ENCODE measurements around the gene RPL27.
"Not testable (repeated sequence)": the region's sequence is repeated elsewhere in the genome, so short reads cannot be mapped to it uniquely, and the experiment has no call there.

Gene RPL27

DNA sequence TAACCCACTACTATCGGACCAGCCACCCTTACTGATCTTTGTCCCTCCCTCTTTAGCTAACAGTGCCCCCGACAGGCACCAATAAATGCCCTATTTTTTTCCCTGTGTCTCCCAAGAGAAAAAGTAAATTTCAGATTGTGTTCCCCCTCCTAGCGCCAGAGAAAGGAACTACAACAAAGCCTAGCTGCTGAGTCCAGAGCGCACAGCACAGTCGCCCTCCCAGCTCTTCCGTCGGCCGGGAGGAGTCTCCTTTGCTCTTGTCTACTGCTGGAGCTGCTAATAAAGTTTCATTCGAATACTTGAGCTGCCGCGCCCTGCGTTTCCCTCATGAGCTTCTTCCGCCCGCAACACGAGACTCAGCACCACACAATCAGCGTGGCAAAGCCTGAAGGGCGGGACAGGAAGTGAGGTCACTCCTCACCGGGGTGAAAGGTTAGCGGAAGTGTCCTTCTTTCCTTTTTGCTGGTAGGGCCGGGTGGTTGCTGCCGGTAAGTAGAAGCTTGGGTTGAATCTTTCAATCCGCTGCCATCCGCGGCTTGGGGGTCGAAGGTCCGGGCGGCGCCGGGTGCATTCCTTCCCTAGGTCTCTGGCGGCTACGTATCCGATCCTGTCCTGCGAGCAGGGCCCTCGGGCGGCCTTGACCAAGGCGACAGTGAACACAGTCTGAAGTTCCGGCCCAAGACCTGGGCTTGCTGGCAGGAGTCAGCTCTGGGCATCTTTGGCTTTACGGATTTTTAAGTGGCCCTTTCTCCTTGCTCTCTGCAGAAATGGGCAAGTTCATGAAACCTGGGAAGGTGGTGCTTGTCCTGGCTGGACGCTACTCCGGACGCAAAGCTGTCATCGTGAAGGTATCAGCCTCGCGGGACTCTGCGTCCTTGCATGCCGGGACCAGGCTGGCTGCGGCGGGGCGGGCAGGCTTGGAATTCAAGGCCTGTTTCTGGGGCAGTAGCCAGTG, at the start of gene RPL27:
TSS of gene RPL27 (plus strand) at position 436 of the 955 bp plus-strand sequence. CDS start at position 768, 332 bp downstream.
- DNase-seq, result peak; percentile 80 to 100 (median 97)

DNA sequence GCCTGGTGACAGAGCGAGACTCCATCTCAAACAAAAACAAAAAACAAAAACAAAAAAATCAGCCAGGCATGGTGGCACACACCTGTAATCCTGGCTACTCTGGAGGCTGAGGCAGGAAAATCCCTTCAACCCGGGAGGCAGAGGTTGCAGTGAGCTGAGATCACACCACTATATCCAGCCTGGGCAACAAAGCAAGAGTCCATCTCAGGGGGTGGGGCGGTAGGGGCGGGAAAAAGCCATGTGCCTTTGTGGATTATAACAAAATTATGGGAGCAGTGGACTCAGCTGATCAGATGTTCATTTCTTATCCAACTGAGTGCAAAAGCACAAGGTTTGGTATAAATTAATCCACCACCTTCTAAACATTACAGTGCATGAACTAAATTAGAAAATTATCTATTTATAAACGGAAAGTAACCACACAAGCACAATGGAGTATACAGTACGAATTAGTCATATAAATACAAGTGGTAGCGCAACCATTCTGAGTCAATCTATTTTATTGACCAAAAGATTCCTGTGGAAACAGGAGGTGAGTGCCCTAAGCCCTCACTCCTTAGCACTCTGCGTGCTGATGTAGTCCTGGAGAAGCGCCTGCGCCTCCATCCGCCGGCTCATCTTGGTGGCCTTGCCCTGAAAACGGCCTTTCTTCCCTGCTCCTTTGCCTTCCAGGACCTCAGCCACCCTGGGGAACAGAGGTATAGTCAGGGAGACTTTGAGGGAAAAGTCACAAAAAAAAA, 48.0 kb upstream of the RPL27 start:
- no peak for DNase-seq

DNA sequence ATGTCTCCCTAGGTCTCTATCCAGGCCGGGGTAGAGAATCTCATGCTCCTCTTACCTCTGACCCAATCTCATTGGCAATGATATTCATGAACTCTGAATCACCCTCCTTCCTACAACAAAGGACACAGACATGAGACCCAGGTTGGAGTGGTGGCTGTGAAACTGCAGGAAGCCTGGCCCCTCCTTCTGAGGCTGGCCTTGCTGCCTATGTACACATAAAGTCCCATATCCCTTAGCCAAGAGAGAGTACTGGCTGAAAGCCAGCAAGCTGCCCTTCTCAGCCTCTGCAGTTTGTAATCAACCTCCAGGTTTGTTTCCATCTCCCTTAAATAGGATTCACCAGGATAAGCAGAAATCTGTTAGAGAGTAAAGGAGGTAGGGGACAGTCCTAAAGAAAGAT, 44.5 kb upstream of the RPL27 start:
- DNase-seq, result no peak

DNA sequence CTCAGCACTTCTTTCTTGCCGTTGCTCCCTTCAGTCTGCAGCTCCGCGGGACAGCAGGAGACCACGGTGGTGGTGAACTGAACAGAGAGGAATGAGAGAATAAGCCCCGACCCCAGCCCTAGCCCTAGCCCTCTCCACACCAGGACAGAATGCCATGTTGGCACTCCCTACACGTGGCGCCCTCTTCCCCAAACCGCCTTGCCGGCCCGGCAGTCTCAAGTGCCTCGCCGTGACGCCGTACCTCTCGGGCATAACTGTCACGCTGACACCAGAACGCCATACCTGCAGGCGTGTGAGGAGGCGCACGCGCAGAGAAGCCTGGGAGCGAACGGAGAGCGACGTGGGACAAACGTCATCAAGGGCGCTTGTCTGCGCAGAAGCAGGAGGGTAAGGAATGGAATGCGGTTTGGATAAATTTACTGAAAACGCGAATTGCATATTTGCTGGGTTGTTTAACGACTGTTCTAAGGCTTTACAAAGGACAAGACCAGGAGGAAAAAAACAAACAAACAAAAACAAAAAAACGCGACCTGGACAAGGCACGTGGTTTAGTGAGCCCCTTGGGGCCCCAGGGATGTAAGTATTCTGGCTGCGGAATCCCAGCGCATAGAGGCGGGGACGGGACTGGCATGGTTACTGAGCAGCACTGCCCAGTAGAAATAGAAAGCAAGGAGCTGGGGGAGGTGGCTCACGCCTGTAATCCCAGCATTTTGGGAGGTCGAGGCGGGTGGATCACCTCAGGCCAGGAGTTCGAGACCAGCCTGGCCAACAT, 33.9 kb upstream of the RPL27 start, which contains the start of gene AARSD1:
TSS of gene AARSD1 (minus strand) at position 294 of the 772 bp plus-strand sequence. CDS start at position 280, 14 bp downstream.
- DNase-seq, result peak; percentile 17 to 90 (median 82)

DNA sequence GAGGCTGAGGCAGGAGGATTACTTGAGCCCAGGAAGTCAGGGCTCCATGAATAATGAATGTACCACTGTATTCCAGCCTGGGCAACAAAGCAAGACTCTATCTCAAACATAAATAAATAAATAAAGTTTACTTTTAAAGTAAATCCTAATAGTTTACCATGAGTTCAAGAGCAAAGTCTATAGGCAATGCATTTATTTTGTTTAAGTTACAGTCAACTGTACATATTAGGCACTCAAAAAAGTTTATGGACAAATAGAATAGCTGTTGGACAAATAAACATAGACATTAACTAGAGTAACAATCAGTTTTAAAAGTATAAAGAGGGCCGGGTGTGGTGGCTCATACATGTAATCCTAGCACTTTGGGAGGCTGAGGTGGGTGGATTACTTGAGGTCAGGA, 30.3 kb upstream of the RPL27 start:
- DNase-seq, result no peak

DNA sequence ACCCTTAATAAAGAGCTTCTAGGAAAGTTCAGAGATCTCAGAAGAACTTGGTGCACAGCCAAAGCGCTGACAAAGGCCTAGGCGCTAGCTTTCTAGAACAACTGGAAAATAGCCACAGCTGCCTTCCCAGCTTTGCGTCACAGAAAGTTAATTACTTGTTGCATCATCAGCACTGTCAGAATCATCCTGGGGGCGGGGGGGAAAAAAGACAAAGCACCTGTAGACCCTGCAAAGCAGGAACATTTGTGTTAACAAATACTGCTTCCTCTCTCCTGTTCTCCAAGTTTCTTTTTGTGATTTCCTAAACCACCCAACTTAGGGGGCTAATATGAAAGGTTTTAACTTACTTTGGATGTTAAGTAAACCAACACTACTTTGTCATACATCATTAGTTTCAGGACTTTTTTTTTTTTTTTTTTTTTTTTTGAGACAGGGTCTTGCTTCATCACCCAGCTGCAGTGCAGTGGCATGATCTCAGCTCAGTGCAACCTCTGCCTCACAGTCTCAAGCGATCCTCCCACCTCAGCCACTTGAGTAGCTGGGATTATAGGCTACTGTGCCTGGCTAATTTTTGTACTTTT, 29.1 kb upstream of the RPL27 start:
- peak in 1 of 14 donors; percentile 9 for DNase-seq

DNA sequence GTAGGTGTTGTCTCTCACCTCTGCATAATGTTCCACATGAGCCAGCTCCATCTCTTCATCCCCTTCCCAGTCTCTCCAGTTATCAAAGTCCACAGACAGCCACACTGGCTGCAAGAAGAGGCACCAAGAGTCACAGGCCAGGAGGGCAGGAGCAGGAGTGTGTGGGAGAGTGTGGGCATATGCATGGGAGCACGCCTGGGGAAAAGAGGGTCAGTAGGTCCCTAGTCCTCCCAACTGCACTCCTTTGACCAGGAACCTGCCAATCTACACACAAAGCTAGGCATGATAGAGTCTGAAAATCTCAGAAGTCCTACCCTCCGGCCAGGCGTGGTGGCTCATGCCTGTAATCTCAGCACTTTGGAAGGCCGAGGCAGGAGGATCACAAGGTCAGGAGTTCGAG, 26.6 kb upstream of the RPL27 start:
- DNase-seq, result no peak

DNA sequence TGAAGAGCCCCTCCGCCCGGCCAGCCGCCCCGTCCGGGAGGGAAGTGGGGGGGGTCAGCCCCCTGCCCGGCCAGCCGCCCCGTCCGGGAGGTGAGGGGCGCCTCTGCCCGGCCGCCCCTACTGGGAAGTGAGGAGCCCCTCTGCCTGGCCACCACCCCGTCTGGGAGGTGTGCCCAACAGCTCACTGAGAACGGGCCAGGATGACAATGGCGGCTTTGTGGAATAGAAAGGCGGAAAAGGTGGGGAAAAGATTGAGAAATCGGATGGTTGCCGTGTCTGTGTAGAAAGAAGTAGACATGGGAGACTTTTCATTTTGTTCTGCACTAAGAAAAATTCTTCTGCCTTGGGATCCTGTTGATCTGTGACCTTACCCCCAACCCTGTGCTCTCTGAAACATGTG, 24.9 kb upstream of the RPL27 start:
- not testable (repeated sequence) for DNase-seq

DNA sequence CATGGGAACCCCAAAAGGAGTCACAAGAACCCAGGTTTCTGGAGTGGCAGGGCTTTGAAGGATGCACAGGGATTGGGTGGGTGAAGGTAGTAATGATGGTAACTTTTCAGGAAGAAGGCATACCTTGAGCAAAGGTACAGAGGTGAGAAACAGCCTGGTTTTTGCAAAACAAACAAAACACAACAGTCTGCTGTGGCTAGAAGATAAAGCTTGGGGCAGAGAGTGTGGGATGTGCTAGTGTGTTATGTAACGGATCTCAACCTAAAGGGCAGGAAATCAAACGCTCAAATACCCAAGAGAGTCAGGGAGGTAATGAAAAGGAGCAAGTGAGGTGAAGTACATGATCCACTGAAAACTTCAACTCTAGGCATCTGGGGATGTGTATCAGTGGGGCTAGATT, 23.0 kb upstream of the RPL27 start:
- DNase-seq, result no peak

DNA sequence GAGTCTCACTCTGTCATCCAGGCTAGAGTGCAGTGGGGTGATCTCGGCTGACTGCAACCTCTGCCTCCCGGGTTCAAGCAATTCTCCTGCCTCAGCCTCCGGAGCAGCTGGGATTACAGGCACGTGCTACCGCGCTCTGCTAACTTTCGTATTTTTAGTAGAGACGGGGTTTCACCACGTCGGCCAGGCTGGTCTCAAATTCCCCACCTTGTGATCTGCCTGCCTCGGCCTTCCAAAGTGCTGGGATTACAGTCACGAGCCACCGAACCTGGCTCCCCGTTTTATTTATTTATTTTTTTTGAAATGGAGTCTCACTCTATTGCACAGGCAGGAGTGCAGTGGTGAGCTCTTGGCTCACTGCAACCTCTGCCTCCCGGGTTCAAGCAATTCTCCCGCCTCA, 22.5 kb upstream of the RPL27 start:
- DNase-seq, result not testable (repeated sequence)

DNA sequence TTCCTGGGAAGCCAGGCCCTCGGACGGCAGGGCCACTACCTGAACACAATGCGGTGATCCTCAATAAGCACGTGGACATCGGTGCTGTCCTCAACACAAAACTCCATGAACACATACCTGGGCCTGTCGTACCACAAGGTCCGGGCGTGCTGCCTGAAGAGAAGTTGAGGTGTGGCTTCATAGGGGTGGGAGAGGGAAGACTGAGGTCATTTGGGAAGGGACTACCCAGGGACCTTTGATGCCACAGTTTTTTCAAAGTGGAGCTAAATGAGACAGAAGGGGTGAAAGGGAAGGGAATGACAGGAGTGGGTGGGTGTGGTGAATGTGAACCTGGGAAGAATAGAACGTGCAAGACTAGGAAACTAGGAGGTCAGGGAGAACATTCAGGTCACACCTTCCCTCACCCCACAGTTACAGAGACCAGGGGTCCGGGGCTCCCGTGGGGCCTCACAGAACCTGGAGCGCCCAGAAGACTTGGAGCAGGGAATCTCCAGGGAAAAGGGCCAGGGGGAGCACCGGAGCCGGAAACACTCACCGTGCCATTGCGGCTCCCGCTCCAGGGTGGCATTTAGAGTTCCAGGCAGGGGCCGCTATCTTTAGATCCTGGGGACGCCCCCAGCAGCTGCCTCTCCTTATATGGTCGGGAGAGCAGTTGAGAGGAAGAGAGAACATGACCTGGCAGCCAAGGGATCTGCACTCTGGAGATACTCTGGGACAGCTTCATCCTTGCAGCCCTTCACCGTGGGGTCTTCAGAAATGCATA, 18.5 kb upstream of the RPL27 start, which contains the start of gene PTGES3L:
TSS of gene PTGES3L (minus strand) at position 570 of the 763 bp plus-strand sequence. CDS start at position 543, 27 bp downstream.
- peak in 3 of 14 donors; percentile 16 to 43 (median 21) for DNase-seq

DNA sequence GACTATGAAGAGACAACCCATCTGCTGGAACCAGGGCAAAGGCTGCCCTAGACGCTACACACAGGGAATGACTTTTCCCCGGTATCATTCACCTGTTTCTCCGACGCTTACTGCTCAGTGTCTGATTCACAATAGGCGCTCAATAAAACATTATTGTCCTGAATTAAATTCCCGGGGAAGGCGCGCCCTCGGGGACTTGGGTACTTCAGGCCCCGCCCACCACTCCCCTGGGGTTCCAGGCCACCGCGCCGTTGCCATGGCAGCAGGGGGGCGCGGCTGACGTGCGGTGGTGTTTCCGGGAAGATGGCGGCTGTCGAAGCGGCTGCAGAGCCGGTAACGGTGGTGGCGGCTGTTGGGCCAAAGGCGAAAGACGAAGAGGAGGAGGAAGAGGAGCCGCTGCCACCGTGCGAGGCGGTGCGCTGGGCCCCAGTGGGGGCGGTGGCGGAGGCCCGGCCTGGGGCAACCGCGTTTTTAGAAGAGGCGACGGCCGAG, 17.9 kb upstream of the RPL27 start, which contains the start of gene RUNDC1:
TSS of gene RUNDC1 (plus strand) at position 292 of the 492 bp plus-strand sequence. CDS start at position 304, 12 bp downstream.
- peak; percentile 14 to 86 (median 64) for DNase-seq

DNA sequence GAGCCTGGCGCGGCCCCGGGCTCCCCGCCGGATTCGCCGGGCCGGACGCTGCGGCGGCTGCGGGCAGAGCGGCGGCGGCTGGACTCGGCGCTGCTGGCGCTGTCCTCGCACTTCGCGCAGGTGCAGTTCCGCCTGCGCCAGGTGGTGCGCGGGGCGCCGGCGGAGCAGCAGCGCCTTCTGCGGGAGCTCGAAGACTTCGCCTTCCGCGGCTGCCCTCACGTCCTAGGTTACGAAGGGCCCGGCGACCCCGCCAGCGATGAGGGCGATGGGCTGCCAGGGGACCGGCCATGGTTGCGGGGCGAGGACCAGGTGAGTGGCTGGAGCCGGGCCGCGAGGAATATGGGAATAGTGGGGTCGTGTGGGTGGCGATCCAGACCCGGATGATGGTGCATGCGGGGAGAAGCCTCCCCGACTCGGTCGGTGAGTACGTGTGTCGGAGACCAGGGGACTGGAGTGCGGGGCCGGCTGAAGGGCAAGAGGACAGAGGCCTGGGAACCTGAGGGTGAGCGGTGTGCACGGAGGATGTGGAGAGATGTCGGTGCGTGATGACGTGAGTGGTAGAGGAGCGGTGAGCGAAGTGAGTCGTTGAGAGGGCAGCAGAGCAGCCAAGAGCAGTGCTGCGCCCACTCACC, 17.3 kb upstream of the RPL27 start:
- peak in 5 of 14 donors; percentile 3 to 54 (median 30) for DNase-seq

DNA sequence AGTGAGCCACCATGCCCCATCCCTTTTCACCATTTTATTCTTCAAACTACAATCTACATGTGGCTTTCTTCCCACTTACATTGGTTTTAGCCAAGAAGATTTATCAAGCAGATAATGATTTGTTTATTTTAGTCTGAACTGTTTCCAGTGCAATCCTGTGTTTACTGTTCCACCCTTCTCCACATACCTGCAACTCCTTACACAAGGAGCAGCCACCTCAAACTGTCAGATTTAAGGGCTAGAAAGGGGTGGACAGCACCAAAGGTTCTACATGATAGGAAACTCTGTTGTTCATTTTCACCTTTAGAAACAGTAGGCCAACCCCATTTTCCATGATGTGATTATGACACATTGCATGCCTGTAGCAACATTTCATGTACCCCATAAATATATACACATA, 16.0 kb upstream of the RPL27 start:
- no peak for DNase-seq

DNA sequence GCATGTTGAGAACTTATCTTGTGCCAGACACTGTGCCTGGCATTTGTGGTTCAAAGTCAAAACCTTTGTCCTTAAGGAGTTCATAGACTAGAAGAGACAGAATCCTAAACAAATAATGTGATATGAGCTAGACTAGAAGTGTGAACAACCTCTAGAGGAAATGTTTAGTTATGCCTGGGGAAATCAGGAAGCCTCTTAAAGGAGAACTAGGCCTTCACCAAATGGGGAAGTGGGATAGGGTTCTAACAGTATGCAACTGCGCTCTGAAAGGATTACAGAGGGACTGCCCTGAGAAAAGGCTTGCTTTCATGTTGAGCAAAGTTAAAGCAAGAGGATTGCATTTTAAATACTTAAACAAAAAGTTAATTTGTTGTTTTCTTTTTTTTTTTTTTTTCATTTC, 13.0 kb upstream of the RPL27 start:
- DNase-seq, result no peak

DNA sequence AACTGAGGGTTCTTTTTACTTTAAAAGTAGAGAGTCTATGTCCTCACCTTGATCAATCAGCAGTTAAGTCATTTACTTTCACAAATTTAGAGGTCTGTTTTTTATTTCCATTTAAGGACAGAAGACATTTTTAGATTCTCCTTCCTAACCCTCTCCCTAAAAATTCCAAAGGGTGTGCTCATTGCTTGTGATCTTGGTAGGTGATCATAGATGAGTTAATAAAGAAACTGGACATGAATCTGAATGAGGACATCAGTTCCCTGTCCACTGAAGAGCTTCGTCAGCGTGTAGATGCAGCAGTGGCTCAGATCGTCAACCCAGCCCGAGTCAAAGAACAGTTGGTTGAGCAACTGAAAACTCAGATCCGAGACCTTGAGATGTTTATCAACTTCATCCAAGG, 9.1 kb upstream of the RPL27 start:
- DNase-seq, result no peak

DNA sequence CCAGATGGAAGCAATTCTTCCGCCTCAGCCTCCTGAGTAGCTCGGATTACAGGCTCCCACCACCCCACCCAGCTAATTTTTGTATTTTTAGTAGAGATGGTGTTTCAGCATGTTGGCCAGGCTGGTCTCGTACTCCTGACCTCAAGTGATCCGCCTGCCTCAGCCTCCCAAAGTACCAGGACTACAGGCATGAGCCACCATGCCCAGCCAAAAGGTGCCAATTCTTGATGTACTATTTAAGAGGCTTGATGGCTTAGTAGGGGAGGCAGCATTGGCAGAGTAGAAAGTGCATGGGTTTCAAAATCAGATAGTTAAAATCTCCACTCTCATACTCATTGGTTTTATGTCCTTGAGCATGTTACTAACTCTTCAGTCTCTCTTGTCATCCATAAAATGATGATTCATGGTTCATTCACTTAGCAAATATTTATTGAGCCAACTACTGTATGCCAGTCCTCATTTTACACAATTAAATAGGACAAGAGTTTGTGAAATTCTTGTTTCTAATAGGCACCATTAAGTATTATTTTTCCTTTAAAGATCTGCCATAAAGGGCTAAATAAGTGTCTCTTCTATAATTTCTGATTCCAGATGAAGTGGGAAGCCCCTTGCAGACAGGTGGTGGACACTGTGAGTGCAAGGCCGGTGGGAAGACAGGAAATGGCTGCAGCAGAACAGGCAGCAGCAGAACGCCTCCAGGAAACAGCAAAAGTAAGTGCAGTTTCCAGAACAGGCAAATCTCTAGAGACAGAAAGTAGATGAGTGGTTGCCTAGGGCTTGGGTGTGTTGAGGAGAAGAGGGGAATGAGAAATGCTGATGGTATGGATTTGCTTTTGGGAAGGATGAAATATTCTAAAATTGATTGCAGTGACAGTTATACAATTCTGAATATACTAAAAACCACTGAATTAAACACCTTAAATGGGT, 8.2 kb upstream of the RPL27 start:
- DNase-seq, result no peak

DNA sequence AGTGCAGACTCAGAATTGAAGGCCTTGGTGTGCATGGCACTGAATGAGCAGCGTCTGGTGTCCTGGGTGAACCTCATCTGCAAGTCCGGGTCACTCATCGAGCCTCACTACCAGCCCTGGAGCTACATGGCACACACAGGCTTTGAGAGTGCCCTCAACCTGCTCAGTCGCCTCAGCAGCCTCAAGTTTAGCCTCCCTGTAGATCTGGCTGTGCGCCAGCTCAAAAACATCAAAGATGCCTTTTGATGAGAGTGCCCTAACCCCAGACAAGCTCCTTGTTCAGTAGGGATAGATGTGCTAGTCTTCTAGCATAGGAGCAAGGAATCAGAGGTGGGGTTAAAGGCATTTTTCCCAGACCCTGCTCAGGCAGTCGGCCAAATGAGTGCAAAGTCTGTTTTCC, 6.7 kb upstream of the RPL27 start:
- no peak for DNase-seq

DNA sequence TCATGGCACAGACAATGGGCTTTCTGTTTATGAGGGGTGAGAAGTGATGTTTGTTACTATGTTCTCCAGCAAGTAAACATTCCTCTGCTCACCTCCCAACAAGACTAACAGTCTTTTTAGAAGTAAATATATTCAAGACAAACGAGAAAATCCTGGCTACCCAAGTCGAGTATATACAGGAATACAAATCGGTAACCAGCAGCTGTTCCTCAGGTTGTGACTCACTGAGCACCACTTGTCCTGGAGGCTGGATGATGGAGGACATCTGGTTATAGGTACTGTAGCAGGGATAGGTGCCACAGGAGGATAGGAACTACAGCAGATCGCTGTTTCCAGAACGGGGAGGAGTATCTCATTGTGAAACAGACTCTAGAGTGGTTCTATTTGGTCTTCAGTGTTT, 5.3 kb upstream of the RPL27 start:
- DNase-seq, result no peak
